ENCODE measurements around the gene ST6GALNAC5. TPM values are rescaled to one million over a fixed set of nuclear protein-coding genes. Genes with fewer than 3 reads are reported as not detected.

Gene ST6GALNAC5
- total and polyA plus RNA-seq, 10 of the 15 experiments (the other 5 are each of a cell fraction or from before 2014, with no cell fraction given), result under 0.01 to 1.8 (median 0.07) TPM; not detected in 6

DNA sequence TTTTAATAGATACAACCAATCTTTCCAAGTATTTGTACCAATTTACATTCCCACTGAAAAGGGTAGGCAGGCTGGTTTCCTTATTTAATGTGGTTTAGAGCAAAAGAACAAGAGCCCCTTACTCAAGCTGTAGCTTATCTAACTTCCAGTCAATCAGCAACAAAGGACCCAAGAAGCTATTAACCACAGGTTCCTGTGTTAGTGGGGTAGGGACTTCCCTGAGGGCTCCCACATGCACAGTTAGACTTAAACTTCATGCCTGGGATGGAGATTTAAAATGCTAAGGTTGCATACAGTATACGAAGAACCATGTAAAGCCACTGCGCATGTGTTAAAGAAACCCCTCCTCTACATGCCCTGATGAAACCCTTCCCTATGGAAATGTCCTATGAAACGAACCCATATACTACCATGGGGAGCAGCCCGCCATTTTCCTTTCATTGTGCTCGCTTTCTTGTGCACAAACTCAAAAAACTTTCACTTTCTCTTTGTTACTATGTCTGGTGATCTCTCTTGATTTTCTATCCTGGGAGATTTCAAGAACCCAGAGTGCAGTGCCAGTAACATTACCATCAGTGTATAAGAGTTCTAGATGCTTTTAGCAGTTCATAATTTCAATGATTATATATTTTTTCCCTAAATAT is 23.3 kb upstream of the ST6GALNAC5 start (continued):
- TF ChIP-seq MLLT1 (IDR thresholded peaks at IDR 0.05), result peak; percentile 68; the same call in 1 of the 2 replicates
- TF ChIP-seq, protein P1, sequence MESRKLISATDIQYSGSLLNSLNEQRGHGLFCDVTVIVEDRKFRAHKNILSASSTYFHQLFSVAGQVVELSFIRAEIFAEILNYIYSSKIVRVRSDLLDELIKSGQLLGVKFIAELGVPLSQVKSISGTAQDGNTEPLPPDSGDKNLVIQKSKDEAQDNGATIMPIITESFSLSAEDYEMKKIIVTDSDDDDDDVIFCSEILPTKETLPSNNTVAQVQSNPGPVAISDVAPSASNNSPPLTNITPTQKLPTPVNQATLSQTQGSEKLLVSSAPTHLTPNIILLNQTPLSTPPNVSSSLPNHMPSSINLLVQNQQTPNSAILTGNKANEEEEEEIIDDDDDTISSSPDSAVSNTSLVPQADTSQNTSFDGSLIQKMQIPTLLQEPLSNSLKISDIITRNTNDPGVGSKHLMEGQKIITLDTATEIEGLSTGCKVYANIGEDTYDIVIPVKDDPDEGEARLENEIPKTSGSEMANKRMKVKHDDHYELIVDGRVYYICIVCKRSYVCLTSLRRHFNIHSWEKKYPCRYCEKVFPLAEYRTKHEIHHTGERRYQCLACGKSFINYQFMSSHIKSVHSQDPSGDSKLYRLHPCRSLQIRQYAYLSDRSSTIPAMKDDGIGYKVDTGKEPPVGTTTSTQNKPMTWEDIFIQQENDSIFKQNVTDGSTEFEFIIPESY (IDR thresholded peaks at IDR 0.05), result no peak
- TF ChIP-seq STAT1 (conservative IDR thresholded peaks at IDR 0.05), result no peak
- TF ChIP-seq, protein P2, sequence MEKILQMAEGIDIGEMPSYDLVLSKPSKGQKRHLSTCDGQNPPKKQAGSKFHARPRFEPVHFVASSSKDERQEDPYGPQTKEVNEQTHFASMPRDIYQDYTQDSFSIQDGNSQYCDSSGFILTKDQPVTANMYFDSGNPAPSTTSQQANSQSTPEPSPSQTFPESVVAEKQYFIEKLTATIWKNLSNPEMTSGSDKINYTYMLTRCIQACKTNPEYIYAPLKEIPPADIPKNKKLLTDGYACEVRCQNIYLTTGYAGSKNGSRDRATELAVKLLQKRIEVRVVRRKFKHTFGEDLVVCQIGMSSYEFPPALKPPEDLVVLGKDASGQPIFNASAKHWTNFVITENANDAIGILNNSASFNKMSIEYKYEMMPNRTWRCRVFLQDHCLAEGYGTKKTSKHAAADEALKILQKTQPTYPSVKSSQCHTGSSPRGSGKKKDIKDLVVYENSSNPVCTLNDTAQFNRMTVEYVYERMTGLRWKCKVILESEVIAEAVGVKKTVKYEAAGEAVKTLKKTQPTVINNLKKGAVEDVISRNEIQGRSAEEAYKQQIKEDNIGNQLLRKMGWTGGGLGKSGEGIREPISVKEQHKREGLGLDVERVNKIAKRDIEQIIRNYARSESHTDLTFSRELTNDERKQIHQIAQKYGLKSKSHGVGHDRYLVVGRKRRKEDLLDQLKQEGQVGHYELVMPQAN (conservative IDR thresholded peaks at IDR 0.05), result no peak
- TF ChIP-seq RAD51 (IDR thresholded peaks at IDR 0.05), result no peak
- no peak for TF ChIP-seq CREB1 (IDR thresholded peaks at IDR 0.05; ENCODE audit: low read depth)
- peak; percentile 81 for TF ChIP-seq YY1 (IDR thresholded peaks at IDR 0.05; ENCODE audit: low read depth, low read length)
